ENCODE results near the gene DUSP22.

DNA sequence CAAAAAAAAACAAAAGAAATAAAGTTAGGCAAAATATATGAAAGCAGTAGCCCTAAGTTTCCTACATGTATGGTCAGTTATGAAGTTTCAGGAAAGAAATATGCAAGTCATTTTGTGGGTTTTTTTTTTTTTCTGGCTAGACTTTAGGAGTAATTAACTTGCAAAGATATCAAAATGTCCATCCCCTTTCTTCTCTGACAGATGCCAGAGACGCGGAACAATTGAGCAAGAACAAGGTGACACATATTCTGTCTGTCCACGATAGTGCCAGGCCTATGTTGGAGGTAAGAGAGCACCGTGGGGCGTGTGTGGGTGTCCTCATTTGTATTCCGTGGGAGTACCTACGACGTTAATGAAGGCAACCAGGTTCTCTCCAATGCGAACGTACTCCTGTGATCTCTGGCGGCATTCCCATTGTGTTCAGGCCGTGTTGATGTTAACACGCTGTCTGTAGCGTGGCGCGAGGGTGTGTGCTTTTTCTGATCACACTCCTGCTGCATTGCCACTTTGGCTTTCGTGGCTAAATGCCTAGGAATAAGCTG lies 19.5 kb downstream of the DUSP22 start:
- TF ChIP-seq, protein P1, sequence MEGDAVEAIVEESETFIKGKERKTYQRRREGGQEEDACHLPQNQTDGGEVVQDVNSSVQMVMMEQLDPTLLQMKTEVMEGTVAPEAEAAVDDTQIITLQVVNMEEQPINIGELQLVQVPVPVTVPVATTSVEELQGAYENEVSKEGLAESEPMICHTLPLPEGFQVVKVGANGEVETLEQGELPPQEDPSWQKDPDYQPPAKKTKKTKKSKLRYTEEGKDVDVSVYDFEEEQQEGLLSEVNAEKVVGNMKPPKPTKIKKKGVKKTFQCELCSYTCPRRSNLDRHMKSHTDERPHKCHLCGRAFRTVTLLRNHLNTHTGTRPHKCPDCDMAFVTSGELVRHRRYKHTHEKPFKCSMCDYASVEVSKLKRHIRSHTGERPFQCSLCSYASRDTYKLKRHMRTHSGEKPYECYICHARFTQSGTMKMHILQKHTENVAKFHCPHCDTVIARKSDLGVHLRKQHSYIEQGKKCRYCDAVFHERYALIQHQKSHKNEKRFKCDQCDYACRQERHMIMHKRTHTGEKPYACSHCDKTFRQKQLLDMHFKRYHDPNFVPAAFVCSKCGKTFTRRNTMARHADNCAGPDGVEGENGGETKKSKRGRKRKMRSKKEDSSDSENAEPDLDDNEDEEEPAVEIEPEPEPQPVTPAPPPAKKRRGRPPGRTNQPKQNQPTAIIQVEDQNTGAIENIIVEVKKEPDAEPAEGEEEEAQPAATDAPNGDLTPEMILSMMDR (IDR thresholded peaks at IDR 0.05; ENCODE audit: poor library complexity), result no peak
- TF ChIP-seq EZH2 (IDR thresholded peaks at IDR 0.05; ENCODE audit: borderline replicate concordance), result no peak
- no peak for TF ChIP-seq EZH2phosphoT487 (IDR thresholded peaks at IDR 0.05; ENCODE audit: low read depth, severe bottlenecking, unreplicated experiment)

Data from hepatocyte (in vitro differentiated cells).